Right cardiac atrium (tissue), 5 donors: ENCODE measurements around the gene COL5A1. TPM values are rescaled to one million over a fixed set of nuclear protein-coding genes. Genes with fewer than 3 reads are reported as not detected.

Source experiments
- ATAC-seq, 2 donors: fragments of 200-7000 bp; cut with Tn5 transposase; one replicate each; pipeline versions ENCODE4 v1.8.0 to v1.9.1; 2020; ENCODE audit warnings: moderate library complexity in 2 of 2, mild to moderate bottlenecking in 1 of 2
- DNase-seq, 3 donors: peaks; one replicate each; pipeline ENCODE4 v3.0.0-alpha.2; 2020
- H3K27ac ChIP-seq: one replicate; pipeline ENCODE4 v1.5.1; 2013; ENCODE audit warnings: mild to moderate bottlenecking, low read length, control low read depth, moderate library complexity
- H3K27me3 ChIP-seq: one replicate; pipeline ENCODE4 v1.6.1; 2013; ENCODE audit not compliant: control insufficient read depth, insufficient read depth
- H3K4me1 ChIP-seq: one replicate; pipeline ENCODE4 v1.6.1; 2013; ENCODE audit warnings: low read length; ENCODE audit not compliant: control insufficient read depth, insufficient read depth
- H3K4me3 ChIP-seq: one replicate; pipeline ENCODE4 v1.5.1; 2013; ENCODE audit warnings: low read length, control low read depth
- H3K9me3 ChIP-seq: one replicate; pipeline ENCODE4 v1.6.1; 2013; ENCODE audit warnings: low read length; ENCODE audit not compliant: control insufficient read depth
- WGBS: extraction: QIAGEN DNeasy Blood & Tissue Kit; methylation state at CpG from one replicate; pipeline ENCODE4 v1.1.7; 2013; 5-methylcytosine and 5-hydroxymethylcytosine counted together
- intact Hi-C, 4 donors: fragments of 100-400 bp; cut with DNase I; formaldehyde crosslinking; loops; one replicate each; pipeline versions ENCODE4 v1.11.0 to v1.14.0; 2022 to 2023
- polyA plus RNA-seq: library from polyadenylated mRNA; stranded (reverse); fragments of 200-250 nt; gene quantifications from one replicate; pipeline ENCODE4 v1.2.3, GENCODE V29; 2013
- total RNA-seq, 4 donors: library from RNA; stranded (reverse); fragmentation: NEBNext Ultra II Directional; extraction: Animal tissue kit (Norgen Biotek cat#: 25700); gene quantifications; one replicate each; pipeline ENCODE4 v1.2.1, GENCODE V29; 2021
- donor health status: healthy with polysubstance abuse.
- donor health status: DM: no; HTN: yes; CAD: no.
- donor health status: DM: no; HTN: no; CAD: no.
- donor health status: DM: no; HTN: yes; CAD: no; lungs with severe emphysema.
- donor health status: DM: yes; HTN: yes; CAD: no.

Gene COL5A1
- total and polyA plus RNA-seq, 5 donors: 15.4 to 35.8 (median 22.7) TPM

DNA sequence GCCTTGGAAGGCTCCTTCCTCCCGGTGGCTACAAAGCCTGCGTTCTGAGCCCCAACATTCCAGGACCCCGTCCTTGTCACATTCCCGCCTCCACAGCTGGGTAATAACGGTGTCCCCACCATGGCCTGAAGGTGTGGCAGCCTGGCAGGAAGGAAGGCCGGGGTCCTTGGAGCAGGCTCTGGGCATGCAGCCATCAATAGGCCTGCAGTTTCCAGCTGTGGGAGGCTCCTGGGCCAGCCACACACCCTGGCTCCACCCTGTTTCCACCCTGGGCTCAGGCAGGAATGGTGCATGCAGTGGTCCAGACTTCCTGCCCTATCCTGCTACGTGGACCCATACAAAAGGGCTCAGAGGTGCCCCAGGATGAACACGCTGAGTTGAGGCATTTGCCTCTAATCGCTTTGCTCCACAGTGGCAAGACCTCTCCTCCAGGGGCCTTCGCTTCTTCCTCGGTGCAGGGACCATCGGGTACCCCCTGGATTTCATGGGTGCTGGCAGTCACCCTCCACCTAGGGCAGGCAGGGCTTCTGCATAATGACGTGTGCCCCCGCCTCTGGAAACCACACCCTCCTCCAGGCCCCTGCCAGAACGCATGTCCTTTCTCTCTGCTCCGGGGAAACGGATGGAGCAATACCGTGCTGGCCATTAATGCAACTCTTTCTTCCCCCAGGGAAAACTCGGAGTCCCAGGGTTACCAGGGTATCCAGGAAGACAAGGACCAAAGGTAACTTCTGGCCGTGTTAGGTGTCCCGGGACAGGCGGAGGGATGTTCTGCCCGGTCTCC, 143.9 kb downstream of the COL5A1 start:
- intact Hi-C loops: loop anchor here in 1 of 4 donors (10.0 kb wide), 1 partner anchor 199 kb away; no protein-coding TSS in a partner anchor
- WGBS: 60% methylated on average over 23 of the region's 23 CpGs

GRCh38 chr9:134787601-134788531, 146.3 kb downstream of the COL5A1 start:
- WGBS: 78% methylated on average over 8 of the region's 8 CpGs
- ATAC-seq (no peak), DNase-seq (peak in 2 of 3 donors; percentile 12 to 13)
- H3K9me3 ChIP-seq: no peaks in the 10 kb centered on the region
- H3K4me1 ChIP-seq: no peaks in the 10 kb centered on the region
- intact Hi-C loops: loop anchor here in 1 of 4 donors (10.0 kb wide), 1 partner anchor 197 kb away; no protein-coding TSS in a partner anchor
- no peak overlapping the region for H3K4me3 ChIP-seq
- no peak overlapping the region for H3K27ac ChIP-seq
- no peaks in the 10 kb centered on the region for H3K27me3 ChIP-seq

More for the DNA sequence above, 143.9 kb downstream of the COL5A1 start:
- H3K4me3 ChIP-seq: no peak overlapping the region
- H3K27me3 ChIP-seq: no peaks in the 10 kb centered on the region
- H3K27ac ChIP-seq: no peak overlapping the region
- DNase-seq (peak; percentile 75 to 89 (median 85)), ATAC-seq (peak; percentile 81 to 90)
- no peaks in the 10 kb centered on the region for H3K9me3 ChIP-seq
- H3K4me1 ChIP-seq: no peaks in the 10 kb centered on the region

DNA sequence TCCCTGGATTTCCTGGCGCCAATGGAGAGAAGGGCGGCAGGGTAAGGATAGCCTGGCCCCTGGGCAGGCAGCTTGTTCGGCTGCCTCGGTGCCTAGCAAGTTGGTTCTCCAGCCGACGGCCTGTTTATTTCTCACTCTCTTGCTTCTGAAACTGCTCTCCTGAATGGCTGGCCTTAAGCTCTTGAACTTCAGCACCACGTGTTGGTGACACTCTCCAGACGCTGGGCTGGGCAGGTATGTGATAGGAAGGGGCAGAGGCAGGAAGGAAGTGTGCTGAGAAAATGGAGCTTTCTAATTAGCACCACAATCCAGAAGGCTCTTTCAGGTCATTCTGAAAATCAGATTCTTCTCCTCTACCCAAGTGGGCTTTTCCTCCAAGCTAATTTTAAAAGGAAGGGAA, 147.6 kb downstream of the COL5A1 start:
- H3K27me3 ChIP-seq: no peaks in the 10 kb centered on the region
- WGBS: 54% methylated on average over 8 of the region's 8 CpGs
- no peaks in the 10 kb centered on the region for H3K4me1 ChIP-seq
- no peak overlapping the region for H3K27ac ChIP-seq
- intact Hi-C loops: loop anchor here in 1 of 4 donors (10.0 kb wide), 1 partner anchor 196 kb away; no protein-coding TSS in a partner anchor
- ATAC-seq: no peak
- peak in 1 of 3 donors; percentile 76 for DNase-seq
- H3K4me3 ChIP-seq: no peak overlapping the region
- no peaks in the 10 kb centered on the region for H3K9me3 ChIP-seq

DNA sequence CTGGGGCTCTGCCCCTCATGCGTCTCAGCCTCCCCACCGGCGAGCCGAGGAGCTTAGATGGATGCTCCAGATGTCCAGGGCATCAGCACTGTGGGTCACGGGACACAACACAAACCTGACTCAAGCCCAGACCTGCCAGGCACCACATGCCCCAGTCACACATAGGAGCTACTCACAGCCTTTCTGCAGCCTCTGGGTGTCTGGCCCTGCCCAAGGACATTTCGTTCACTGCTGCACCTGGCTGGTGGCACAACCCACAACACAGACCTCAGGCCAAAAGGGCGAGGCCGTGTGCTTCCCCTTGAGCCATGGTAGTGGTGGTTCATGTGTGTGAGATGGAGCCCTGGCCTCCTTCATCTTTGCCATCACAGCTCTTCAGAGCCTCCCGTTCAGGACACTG, 149.4 kb downstream of the COL5A1 start:
- Histone ChIP-seq H3K4me3 (no peak overlapping the region), H3K27me3 (no peaks in the 10 kb centered on the region), H3K4me1 (no peaks in the 10 kb centered on the region), H3K9me3 (no peaks in the 10 kb centered on the region), H3K27ac (no peak overlapping the region)
- intact Hi-C loops: no loop called here
- WGBS: 91% methylated on average over 9 of the region's 9 CpGs
- ATAC-seq: no peak
- peak in 2 of 3 donors; percentile 34 to 38 for DNase-seq

- Histone ChIP-seq H3K4me3 (no peak overlapping the region), H3K9me3 (no peaks in the 10 kb centered on the region), H3K4me1 (no peaks in the 10 kb centered on the region), H3K27ac (no peak overlapping the region), H3K27me3 (no peaks in the 10 kb centered on the region)
- peak in 1 of 3 donors; percentile 6 for DNase-seq
- WGBS: 63% methylated on average over 11 of the region's 21 CpGs
- no peak for ATAC-seq
- intact Hi-C loops: no loop called here
Measured at GRCh38 chr9:134792627-134793026, 151.0 kb downstream of the COL5A1 start.

- 91% methylated on average over 23 of the region's 23 CpGs for WGBS
- Histone ChIP-seq H3K27ac (no peak overlapping the region), H3K9me3 (no peaks in the 10 kb centered on the region), H3K4me3 (no peak overlapping the region), H3K27me3 (no peaks in the 10 kb centered on the region), H3K4me1 (no peaks in the 10 kb centered on the region)
- DNase-seq: peak in 1 of 3 donors; percentile 16
- intact Hi-C loops: no loop called here
- ATAC-seq: no peak
Measured at GRCh38 chr9:134793288-134794188, 151.9 kb downstream of the COL5A1 start.

- ATAC-seq (no peak), DNase-seq (peak in 1 of 3 donors; percentile 34)
- H3K9me3 ChIP-seq: no peaks in the 10 kb centered on the region
- H3K27ac ChIP-seq: no peak overlapping the region
- H3K27me3 ChIP-seq: no peaks in the 10 kb centered on the region
- no peaks in the 10 kb centered on the region for H3K4me1 ChIP-seq
- intact Hi-C loops: no loop called here
- H3K4me3 ChIP-seq: no peak overlapping the region
- 91% methylated on average over 20 of the region's 20 CpGs for WGBS
Measured at GRCh38 chr9:134794663-134795370, 153.2 kb downstream of the COL5A1 start.

GRCh38 chr9:134795446-134795845, 153.8 kb downstream of the COL5A1 start:
- intact Hi-C loops: no loop called here
- Histone ChIP-seq H3K4me1 (no peaks in the 10 kb centered on the region), H3K27me3 (no peaks in the 10 kb centered on the region), H3K9me3 (no peaks in the 10 kb centered on the region), H3K4me3 (no peak overlapping the region), H3K27ac (no peak overlapping the region)
- no peak for DNase-seq
- no peak for ATAC-seq
- WGBS: 76% methylated on average over 8 of the region's 8 CpGs

DNA sequence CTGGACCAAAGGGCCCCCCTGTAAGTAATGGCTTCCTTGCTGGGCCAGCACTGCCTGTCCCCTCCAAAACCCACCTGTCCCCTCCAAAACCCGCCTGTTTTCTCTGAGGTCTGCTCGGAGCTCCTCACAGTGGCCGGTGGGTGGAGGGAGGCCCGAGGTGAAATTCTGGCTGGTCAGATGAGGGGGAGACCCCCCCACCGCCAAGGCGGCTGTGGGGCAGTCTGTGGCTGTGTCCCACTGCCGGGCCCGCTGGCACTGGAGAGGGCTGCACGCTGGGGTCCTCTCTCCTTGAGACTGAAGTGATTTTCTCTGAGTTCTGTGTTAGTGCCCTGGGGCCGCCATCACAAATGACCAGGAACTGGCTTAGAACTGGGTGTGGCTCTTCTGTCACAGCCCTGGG, 155.3 kb downstream of the COL5A1 start:
- Histone ChIP-seq H3K9me3 (no peaks in the 10 kb centered on the region), H3K27me3 (no peaks in the 10 kb centered on the region), H3K4me3 (no peak overlapping the region), H3K4me1 (peaks cover 2% of the 10 kb centered on the region), H3K27ac (no peak overlapping the region)
- WGBS: 72% methylated on average over 10 of the region's 10 CpGs
- DNase-seq (no peak), ATAC-seq (no peak)
- intact Hi-C loops: no loop called here
